K562 (cell line): Measurements from ENCODE around the gene UQCR11. TPM values are rescaled to one million over a fixed set of nuclear protein-coding genes. Genes with fewer than 3 reads are reported as not detected.
A peak's percentile ranks its signal among the peaks of the same experiment; 100 is the strongest.

Source experiments
- ATAC-seq: fragments of 200-7000 bp; cut with Tn5 transposase; 3 replicates; pipeline ENCODE4 v1.9.1; 2020; ENCODE audit warnings: moderate library complexity
- BruUV-seq: library from RNA; stranded (reverse); fragments of 400-500 nt; replicated peaks from 2 replicates; lab custom pipeline; 2021; lab: Mats Ljungman, UMichigan
- CTCF ChIA-PET: fragments of 300-600 bp; formaldehyde crosslinking; extraction: SDS; loops from one replicate; lab custom pipeline; 2021; ENCODE audit warnings: low intra/inter-chr PET ratio; lab: Yijun Ruan, JAX
- POLR2A ChIA-PET: fragments of 300-600, 350-650 bp; sonication (Branson Sonifier 250); formaldehyde crosslinking; extraction: SDS; loops from one replicate; lab custom pipeline; 2021; ENCODE audit warnings: antibody characterized with exemption, inconsistent platforms; lab: Yijun Ruan, JAX
- DNase-seq, 4 experiments: peaks; one replicate each; pipeline versions ENCODE4 v3.0.0 to v3.0.0-alpha.2; 2011 to 2018; ENCODE audit warnings: low spot score in 3 of 4, mixed read lengths in 3 of 4; ENCODE audit errors: extremely low read depth in 1 of 4
- FAIRE-seq: peaks from 2 replicates; lab custom pipeline; 2011; peaks lifted over from hg19 to GRCh38; lab: Jason Lieb, UNC
- H2AFZ ChIP-seq: 2 replicates; pipeline ENCODE4 v1.6.0; 2011; ENCODE audit warnings: low read depth, low read length, control low read depth, inconsistent platforms
- H3K27ac ChIP-seq: fragments of 200-600 bp; 3 replicates; pipeline ENCODE4 v1.8.0; 2011; ENCODE audit warnings: low read depth, mild to moderate bottlenecking, control low read depth, inconsistent platforms, low read length, moderate library complexity, mixed read lengths; ENCODE audit errors: extremely low read depth
- H3K27me3 ChIP-seq, 2 experiments: fragments of 300-600 bp in 1 of 2; 2 replicates in 1 of 2; 3 replicates in 1 of 2; pipeline versions ENCODE4 v1.6.0 to v1.8.0; 2011; ENCODE audit warnings: inconsistent platforms in 2 of 2, low read length in 2 of 2, mild to moderate bottlenecking in 1 of 2, mixed read lengths in 1 of 2, moderate library complexity in 1 of 2; ENCODE audit not compliant: control insufficient read depth in 2 of 2, insufficient read depth in 2 of 2
- H3K36me3 ChIP-seq: fragments of 300-600 bp; 3 replicates; pipeline ENCODE4 v1.8.0; 2011; ENCODE audit warnings: mild to moderate bottlenecking, low read length, inconsistent platforms; ENCODE audit not compliant: control insufficient read depth, insufficient read depth
- H3K4me1 ChIP-seq, 2 experiments: fragments of 200-600 bp in 1 of 2; replicated peaks in 1 of 2; 2 replicates in 1 of 2; 3 replicates in 1 of 2; pipeline versions ENCODE4 v1.5.1 to v1.8.0; 2011; ENCODE audit warnings: inconsistent platforms in 2 of 2, low read length in 2 of 2, mild to moderate bottlenecking in 1 of 2, mixed read lengths in 1 of 2, moderate library complexity in 1 of 2; ENCODE audit not compliant: control insufficient read depth in 2 of 2, insufficient read depth in 2 of 2
- H3K4me2 ChIP-seq: 2 replicates; pipeline ENCODE4 v1.6.1; 2011; ENCODE audit warnings: low read length, control low read depth, inconsistent platforms, mixed read lengths; ENCODE audit not compliant: insufficient read depth
- H3K4me3 ChIP-seq: fragments of 200-600 bp; sonication (generic), shearing (Covaris generic); 2 replicates; pipeline ENCODE4 v1.5.1; 2016; ENCODE audit warnings: control low read depth, inconsistent platforms
- H3K79me2 ChIP-seq: fragments of 200-600 bp; 3 replicates; pipeline ENCODE4 v1.8.0; 2011; ENCODE audit warnings: low read length, inconsistent platforms; ENCODE audit not compliant: control insufficient read depth, insufficient read depth
- H3K9ac ChIP-seq, 2 experiments: 2 replicates each; pipeline versions ENCODE4 v1.6.0 to v1.6.1; 2011; ENCODE audit warnings: low read depth in 2 of 2, low read length in 2 of 2, control low read depth in 1 of 2, inconsistent platforms in 1 of 2, mild to moderate bottlenecking in 1 of 2, mixed read lengths in 1 of 2; ENCODE audit not compliant: insufficient read depth in 1 of 2
- H3K9me1 ChIP-seq: one replicate; pipeline ENCODE4 v1.6.0; 2011; ENCODE audit warnings: inconsistent platforms, mild to moderate bottlenecking, low read length, moderate library complexity; ENCODE audit not compliant: control insufficient read depth, insufficient read depth
- H3K9me3 ChIP-seq: replicated peaks from 2 replicates; pipeline ENCODE4 v1.5.1; 2011; ENCODE audit warnings: low read depth, low read length, inconsistent platforms; ENCODE audit not compliant: control insufficient read depth, insufficient read depth
- H4K20me1 ChIP-seq: replicated peaks from 2 replicates; pipeline ENCODE4 v1.6.1; 2011; ENCODE audit warnings: low read length, inconsistent platforms, mixed read lengths; ENCODE audit not compliant: control insufficient read depth, insufficient read depth
- FIP1L1 ChIP-seq: fragments of 200-400 bp; formaldehyde crosslinking; IDR thresholded peaks from 2 replicates; pipeline ENCODE4 v1.6.1; 2018; ENCODE audit warnings: mild to moderate bottlenecking, low read depth, low read length; ENCODE audit not compliant: poor library complexity, severe bottlenecking
- HMGN3 ChIP-seq: IDR thresholded peaks from 2 replicates; pipeline ENCODE4 v1.6.1; 2011; ENCODE audit warnings: borderline replicate concordance, low read depth, mild to moderate bottlenecking, mixed read lengths, low read length; ENCODE audit not compliant: insufficient read length; ENCODE audit errors: extremely low read depth
- HNRNPL ChIP-seq: fragments of 200-400 bp; formaldehyde crosslinking; IDR thresholded peaks from 2 replicates; pipeline ENCODE4 v1.6.1; 2017; ENCODE audit warnings: low read depth, mild to moderate bottlenecking, low read length
- NR3C1 ChIP-seq: sonication (generic); formaldehyde crosslinking; IDR thresholded peaks from 2 replicates; pipeline ENCODE4 v1.8.1; 2022; ENCODE audit warnings: missing genetic modification reagents
- POLR2G ChIP-seq: fragments of 200-400 bp; formaldehyde crosslinking; IDR thresholded peaks from 2 replicates; pipeline ENCODE4 v1.6.1; 2017; ENCODE audit warnings: low read depth, mild to moderate bottlenecking, antibody characterized with exemption, low read length, moderate library complexity
- RBBP5 ChIP-seq: fragments of 200-600 bp; sonication (generic); IDR thresholded peaks from 2 replicates; pipeline ENCODE4 v1.6.1; 2012; ENCODE audit warnings: borderline replicate concordance, mild to moderate bottlenecking, low read length, control low read depth, inconsistent platforms; ENCODE audit not compliant: insufficient read depth, poor library complexity, severe bottlenecking
- RBM15 ChIP-seq: fragments of 200-400 bp; formaldehyde crosslinking; IDR thresholded peaks from 2 replicates; pipeline ENCODE4 v1.6.1; 2018; ENCODE audit warnings: mild to moderate bottlenecking, low read length, moderate library complexity; ENCODE audit not compliant: insufficient read depth
- XRCC3 ChIP-seq: fragments of 450-650 bp; IDR thresholded peaks from 2 replicates; pipeline ENCODE4 v1.6.1; 2017; ENCODE audit warnings: mild to moderate bottlenecking, moderate library complexity
- ZC3H4 ChIP-seq: sonication (generic); formaldehyde crosslinking; IDR thresholded peaks from 2 replicates; pipeline ENCODE4 v1.9.0; 2021; ENCODE audit warnings: missing genetic modification reagents, borderline replicate concordance
- ZNF165 ChIP-seq: fragments of 250-450 bp; sonication (Bioruptor Pico); IDR thresholded peaks from 2 replicates; pipeline ENCODE4 v1.4.0; 2020; ENCODE audit warnings: borderline replicate concordance
- ZNF644 ChIP-seq: fragments of 200-800 bp; sonication (Bioruptor generic); IDR thresholded peaks from 2 replicates; pipeline ENCODE4 v1.6.1; 2016; ENCODE audit warnings: low read depth, missing genetic modification characterization, missing compliant biosample characterization
- ZNF699 ChIP-seq: fragments of 250-450 bp; sonication (Bioruptor Pico); IDR thresholded peaks from 2 replicates; pipeline ENCODE4 v1.8.0; 2021; ENCODE audit warnings: mild to moderate bottlenecking, moderate library complexity; ENCODE audit not compliant: insufficient replicate concordance
- ZNF707 ChIP-seq: fragments of 250-450 bp; sonication (Bioruptor Pico); conservative IDR thresholded peaks from 2 replicates; pipeline ENCODE4 v1.8.0; 2022; ENCODE audit warnings: inconsistent platforms, mild to moderate bottlenecking, moderate library complexity
- WGBS: fragments of 100-300 bp; shearing (Covaris generic); methylation state at CpG from one replicate; pipeline ENCODE4 v1.1.6; 2016; ENCODE audit warnings: low coverage, mixed read lengths; ENCODE audit not compliant: insufficient coverage; ENCODE audit errors: missing lambda C conversion rate; 5-methylcytosine and 5-hydroxymethylcytosine counted together
- in situ Hi-C: fragments of 300-500 bp; cut with MboI; formaldehyde crosslinking; loops from 4 replicates; pipeline ENCODE4 v1.15.0; 2018; ENCODE audit warnings: inconsistent platforms, mixed read lengths
- intact Hi-C: fragments of 100-400 bp; cut with micrococcal nuclease; formaldehyde crosslinking; loops from 2 replicates; pipeline ENCODE4 v1.14.2; 2022
- polyA plus RNA-seq, 8 experiments: library from polyadenylated mRNA; depleted of rRNA in 4 of 8; stranded (reverse) in 5 of 8; unstranded in 3 of 8; fragments of >200 nt; fragmentation: Nextera tagmentation in 2 of 8; fragmentation: Illumina TruSeq in 1 of 8; extraction: Ambion mirVana in 2 of 8; extraction: Trizol in 1 of 8; gene quantifications; 2 replicates each; pipeline versions ENCODE4 v1.2.1 to v1.2.3, GENCODE V29; 2011 to 2014; ENCODE audit warnings: inconsistent platforms in 1 of 8, missing spikeins in 1 of 8
- total RNA-seq, 7 experiments: library from RNA; depleted of rRNA in 6 of 7; stranded (reverse); fragments of >200 nt in 6 of 7; fragmentation: Illumina TruSeq in 2 of 7; extraction: Trizol in 2 of 7; gene quantifications; 2 replicates each; pipeline versions ENCODE4 v1.2.1 to v1.2.3, GENCODE V29; 2011 to 2021; ENCODE audit warnings: low replicate concordance in 1 of 7

Gene UQCR11
- total and polyA plus RNA-seq, 9 of the 15 experiments (the other 6 are each of a cell fraction or from before 2014, with no cell fraction given) = 57.6 to 394 (median 259) TPM

- Histone ChIP-seq H4K20me1 (no peaks in the 10 kb centered on the region; the same call in 1 of the 2 replicates), H3K9ac (no peak overlapping the region), H3K27ac (no peak overlapping the region), H3K4me2 (no peak overlapping the region), H3K27me3 (no peaks in the 10 kb centered on the region), H3K36me3 (peaks cover 58% of the 10 kb centered on the region; the same call in 2 of the 3 replicates), H3K79me2 (no peaks in the 10 kb centered on the region), H3K9me1 (no peaks in the 10 kb centered on the region), H3K4me3 (no peak overlapping the region), H3K9me3 (no peaks in the 10 kb centered on the region), H2AFZ (no peak overlapping the region), H3K4me1 (peaks cover 7 to 47% of the 10 kb centered on the region in 2 experiments; a peak in 3 of 5 replicates)
- ChIA-PET CTCF (no interaction called here), POLR2A (interaction anchor here (0.5 to 4.0 kb wide), 2 partner anchors 13 to 24 kb away, joined by 3 to 40 read pairs; partner anchors contain the start of gene MBD3)
- 85% methylated on average over 30 of the region's 41 CpGs for WGBS
- in situ Hi-C loops (no loop called here), intact Hi-C loops (no loop called here)
- FAIRE-seq (no peak), ATAC-seq (no peak), DNase-seq (no peak)
- TF ChIP-seq HNRNPL (peak; percentile 74; the same call in 1 of the 2 replicates), ZNF644 (tag) (no peak), NR3C1 (CRISPR knock-in tag) (no peak), RBM15 (no peak), FIP1L1 (peak; percentile 11), ZNF707 (no peak), RBBP5 (no peak), ZNF699 (CRISPR knock-in tag) (no peak), POLR2G (peak; percentile 42; the same call in 1 of the 2 replicates), ZC3H4 (CRISPR knock-in tag) (no peak), ZNF165 (CRISPR knock-in tag) (no peak), XRCC3 (no peak), HMGN3 (peak; percentile 9)
- BruUV-seq = no TSS peak
Observed at GRCh38 chr19:1577090-1577928, 28.0 kb downstream of the UQCR11 start.
